ENCODE measurements around the gene EIF2D.

EIF2D gene

DNA sequence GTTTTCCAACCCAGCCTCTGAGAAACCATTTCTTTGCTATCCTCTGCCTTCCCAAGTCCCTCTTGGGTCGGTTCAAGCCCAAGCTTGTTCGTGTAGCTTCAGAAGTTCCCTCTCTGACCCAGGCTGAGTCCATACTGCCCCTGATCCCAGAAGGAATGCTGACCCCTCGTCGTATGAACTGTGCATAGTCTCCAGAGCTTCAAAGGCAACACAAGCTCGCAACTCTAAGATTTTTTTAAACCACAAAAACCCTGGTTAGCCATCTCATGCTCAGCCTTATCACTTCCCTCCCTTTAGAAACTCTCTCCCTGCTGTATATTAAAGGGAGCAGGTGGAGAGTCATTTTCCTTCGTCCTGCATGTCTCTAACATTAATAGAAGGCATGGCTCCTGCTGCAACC lies 23.8 kb downstream of the EIF2D start:
- TF ChIP-seq, protein P1, sequence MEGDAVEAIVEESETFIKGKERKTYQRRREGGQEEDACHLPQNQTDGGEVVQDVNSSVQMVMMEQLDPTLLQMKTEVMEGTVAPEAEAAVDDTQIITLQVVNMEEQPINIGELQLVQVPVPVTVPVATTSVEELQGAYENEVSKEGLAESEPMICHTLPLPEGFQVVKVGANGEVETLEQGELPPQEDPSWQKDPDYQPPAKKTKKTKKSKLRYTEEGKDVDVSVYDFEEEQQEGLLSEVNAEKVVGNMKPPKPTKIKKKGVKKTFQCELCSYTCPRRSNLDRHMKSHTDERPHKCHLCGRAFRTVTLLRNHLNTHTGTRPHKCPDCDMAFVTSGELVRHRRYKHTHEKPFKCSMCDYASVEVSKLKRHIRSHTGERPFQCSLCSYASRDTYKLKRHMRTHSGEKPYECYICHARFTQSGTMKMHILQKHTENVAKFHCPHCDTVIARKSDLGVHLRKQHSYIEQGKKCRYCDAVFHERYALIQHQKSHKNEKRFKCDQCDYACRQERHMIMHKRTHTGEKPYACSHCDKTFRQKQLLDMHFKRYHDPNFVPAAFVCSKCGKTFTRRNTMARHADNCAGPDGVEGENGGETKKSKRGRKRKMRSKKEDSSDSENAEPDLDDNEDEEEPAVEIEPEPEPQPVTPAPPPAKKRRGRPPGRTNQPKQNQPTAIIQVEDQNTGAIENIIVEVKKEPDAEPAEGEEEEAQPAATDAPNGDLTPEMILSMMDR (IDR thresholded peaks at IDR 0.05; ENCODE audit: insufficient read depth, low read depth, low read length, missing control alignments), result no peak

DNA sequence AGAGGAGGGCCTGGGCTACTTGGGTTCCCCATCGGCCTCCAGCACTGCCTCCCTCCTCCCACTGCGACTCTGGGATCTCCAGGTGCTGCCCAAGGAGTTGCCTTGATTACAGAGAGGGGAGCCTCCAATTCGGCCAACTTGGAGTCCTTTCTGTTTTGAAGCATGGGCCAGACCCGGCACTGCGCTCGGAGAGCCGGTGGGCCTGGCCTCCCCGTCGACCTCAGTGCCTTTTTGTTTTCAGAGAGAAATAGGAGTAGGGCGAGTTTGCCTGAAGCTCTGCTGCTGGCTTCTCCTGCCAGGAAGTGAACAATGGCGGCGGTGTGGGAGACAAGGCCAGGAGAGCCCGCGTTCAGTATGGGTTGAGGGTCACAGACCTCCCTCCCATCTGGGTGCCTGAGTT lies 24.4 kb downstream of the EIF2D start:
- no peak overlapping the region for H3K4me3 ChIP-seq (ENCODE audit: low read depth, low read length)
- TF ChIP-seq, protein P1 (IDR thresholded peaks at IDR 0.05; ENCODE audit: insufficient read depth, low read depth, low read length, missing control alignments), result no peak
- no peak for DNase-seq (ENCODE audit: low read depth)

More for the DNA sequence above, 23.8 kb downstream of the EIF2D start:
- H3K4me3 ChIP-seq (ENCODE audit: low read depth, low read length), result no peak overlapping the region
- DNase-seq (ENCODE audit: low read depth), result no peak

DNA sequence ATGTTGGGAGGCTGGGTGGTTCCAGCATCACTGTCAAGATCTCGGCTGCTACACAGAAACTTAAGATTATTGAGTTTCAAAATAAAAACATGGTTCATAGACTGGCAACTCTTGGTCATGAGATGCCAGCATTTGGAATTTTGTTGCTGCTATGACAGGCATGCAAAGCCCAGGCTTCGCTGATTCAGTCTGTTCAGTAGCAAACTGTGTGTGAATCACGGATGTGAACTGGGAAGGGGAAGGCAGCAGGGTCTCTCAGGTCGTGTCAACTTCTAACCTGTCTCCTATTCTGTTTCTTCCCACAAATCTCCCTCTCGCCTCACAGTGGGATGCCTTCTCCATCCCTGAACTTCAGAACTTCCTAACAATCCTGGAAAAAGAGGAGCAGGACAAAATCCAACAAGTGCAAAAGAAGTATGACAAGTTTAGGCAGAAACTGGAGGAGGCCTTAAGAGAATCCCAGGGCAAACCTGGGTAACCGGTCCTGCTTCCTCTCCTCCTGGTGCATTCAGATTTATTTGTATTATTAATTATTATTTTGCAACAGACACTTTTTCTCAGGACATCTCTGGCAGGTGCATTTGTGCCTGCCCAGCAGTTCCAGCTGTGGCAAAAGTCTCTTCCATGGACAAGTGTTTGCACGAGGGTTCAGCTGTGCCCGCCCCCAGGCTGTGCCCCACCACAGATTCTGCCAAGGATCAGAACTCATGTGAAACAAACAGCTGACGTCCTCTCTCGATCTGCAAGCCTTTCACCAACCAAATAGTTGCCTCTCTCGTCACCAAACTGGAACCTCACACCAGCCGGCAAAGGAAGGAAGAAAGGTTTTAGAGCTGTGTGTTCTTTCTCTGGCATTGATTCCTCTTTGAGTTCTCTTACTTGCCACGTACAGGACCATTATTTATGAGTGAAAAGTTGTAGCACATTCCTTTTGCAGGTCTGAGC lies 25.5 kb downstream of the EIF2D start:
- no peak overlapping the region for H3K4me3 ChIP-seq (ENCODE audit: low read depth, low read length)
- DNase-seq (ENCODE audit: low read depth), result no peak
- TF ChIP-seq, protein P1 (IDR thresholded peaks at IDR 0.05; ENCODE audit: insufficient read depth, low read depth, low read length, missing control alignments), result no peak

DNA sequence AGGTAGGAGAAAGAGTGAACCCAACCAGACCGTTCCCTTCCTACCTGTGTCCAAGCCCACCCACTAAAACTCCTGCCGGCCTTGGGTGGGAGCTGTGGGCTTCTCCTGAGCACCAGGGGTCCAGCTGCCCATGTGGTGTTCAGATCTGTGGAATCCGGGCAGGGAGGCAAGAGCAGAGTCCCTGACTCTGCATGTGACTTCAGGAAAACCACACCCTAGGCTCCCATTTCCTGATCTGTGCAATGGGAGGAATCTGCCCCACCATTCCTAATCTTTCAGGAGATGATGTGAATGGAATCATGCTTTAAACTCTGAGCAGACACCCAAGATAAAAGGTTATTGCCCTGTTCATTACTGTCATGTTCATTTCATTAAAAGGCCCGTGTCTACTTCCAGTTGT lies 27.6 kb downstream of the EIF2D start:
- DNase-seq (ENCODE audit: low read depth), result no peak
- H3K4me3 ChIP-seq (ENCODE audit: low read depth, low read length), result no peak overlapping the region
- TF ChIP-seq, protein P1 (IDR thresholded peaks at IDR 0.05; ENCODE audit: insufficient read depth, low read depth, low read length, missing control alignments), result no peak

DNA sequence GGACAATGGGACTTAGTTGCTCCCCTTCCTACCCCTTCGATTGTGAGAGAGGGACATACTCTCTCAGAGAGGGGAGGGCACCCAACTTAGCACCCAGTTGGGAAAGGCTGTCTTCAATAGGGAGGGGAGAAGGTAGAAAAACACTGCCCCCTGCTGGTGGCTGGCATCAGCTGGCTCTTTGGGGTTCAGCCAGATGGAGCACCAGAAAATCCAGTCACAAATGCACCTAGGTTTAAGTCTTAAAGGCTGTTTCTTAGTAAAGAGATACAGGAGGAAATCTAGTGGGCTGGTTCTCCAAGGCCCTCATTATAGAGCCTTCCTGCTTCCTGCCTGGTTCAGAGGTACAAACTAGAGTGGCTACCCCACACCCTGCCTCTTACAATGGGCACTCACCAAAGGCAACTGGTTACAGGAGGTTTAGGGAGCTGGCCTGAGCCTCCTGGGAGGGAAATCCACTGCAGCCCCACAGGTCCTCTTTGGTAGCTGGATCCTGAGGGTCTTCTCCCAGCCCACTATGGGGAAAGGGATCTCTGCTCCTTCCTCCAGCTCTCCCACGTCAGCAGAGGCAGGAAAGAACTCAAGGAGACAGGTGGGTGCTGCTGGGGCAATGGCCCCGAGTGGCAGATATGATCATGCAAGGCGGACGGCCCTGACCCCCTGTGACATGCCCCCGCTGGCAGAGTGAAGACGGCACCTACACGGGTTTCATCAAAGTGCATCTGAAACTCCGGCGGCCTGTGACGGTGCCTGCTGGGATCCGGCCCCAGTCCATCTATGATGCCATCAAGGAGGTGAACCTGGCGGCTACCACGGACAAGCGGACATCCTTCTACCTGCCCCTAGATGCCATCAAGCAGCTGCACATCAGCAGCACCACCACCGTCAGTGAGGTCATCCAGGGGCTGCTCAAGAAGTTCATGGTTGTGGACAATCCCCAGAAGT lies 28.3 kb downstream of the EIF2D start:
- DNase-seq (ENCODE audit: low read depth), result peak; percentile 84
- TF ChIP-seq, protein P1 (IDR thresholded peaks at IDR 0.05; ENCODE audit: insufficient read depth, low read depth, low read length, missing control alignments), result peak; percentile 90

DNA sequence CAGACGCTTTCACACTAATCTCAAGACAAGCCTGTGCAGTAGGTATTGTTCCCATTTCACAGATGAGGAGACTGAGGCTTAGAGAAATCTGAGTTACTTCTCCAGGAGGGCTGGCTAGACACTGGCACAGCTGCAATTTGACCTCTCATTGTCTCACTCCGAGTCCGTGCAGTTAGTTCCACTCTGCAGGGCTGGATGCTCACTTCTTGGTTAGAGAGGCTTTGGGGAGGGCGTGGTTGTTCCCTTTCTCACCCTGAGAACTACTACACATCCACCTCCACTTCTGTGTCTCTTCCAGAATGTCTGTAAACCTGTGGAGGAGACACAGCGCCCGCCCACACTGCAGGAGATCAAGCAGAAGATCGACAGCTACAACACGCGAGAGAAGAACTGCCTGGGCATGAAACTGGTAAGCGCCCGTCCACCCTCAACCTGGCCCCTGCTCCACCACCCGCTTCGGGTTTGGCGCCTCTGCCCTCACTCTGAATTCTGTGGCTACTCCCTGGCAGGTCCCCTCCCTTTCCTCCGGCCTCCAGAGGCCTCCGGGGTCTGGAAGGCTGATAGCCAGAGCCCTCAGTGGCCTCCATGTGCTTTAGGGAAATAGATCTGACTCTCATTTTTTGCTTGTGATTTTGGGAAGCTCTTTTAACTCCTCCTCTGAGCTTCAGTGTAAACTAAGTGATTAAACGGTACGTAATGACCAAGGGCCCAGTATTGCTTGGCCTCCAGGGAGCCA lies 29.1 kb downstream of the EIF2D start:
- TF ChIP-seq, protein P1 (IDR thresholded peaks at IDR 0.05; ENCODE audit: insufficient read depth, low read depth, low read length, missing control alignments), result no peak
- DNase-seq (ENCODE audit: low read depth), result no peak
- no peak overlapping the region for H3K4me3 ChIP-seq (ENCODE audit: low read depth, low read length)

More for the DNA sequence above, 28.3 kb downstream of the EIF2D start:
- H3K4me3 ChIP-seq (ENCODE audit: low read depth, low read length), result no peak overlapping the region

Measured in GM12865 (cell line).